GM19455 (cell line): ENCODE data around the gene COPG2.

Experiments
- ATAC-seq: cut with Tn5 transposase; IDR thresholded peaks from one replicate; pipeline ENCODE4 v1.9.1; 2021; ENCODE audit not compliant: unreplicated experiment

COPG2 gene

GRCh38 chr7:130476297-130477150, 192.0 kb downstream of the COPG2 start:
- peak; percentile 90 for ATAC-seq

- no peak for ATAC-seq
Measured at GRCh38 chr7:130475776-130476175, 192.8 kb downstream of the COPG2 start.

- no peak for ATAC-seq
Measured at GRCh38 chr7:130473876-130474275, 194.7 kb downstream of the COPG2 start.

GRCh38 chr7:130473289-130473688, 195.3 kb downstream of the COPG2 start:
- no peak for ATAC-seq

GRCh38 chr7:130471974-130472373, 196.6 kb downstream of the COPG2 start:
- ATAC-seq = no peak

GRCh38 chr7:130468612-130469011, 199.9 kb downstream of the COPG2 start:
- ATAC-seq = no peak

GRCh38 chr7:130463553-130464434, 204.8 kb downstream of the COPG2 start:
- ATAC-seq = no peak

GRCh38 chr7:130461272-130461671, 207.3 kb downstream of the COPG2 start:
- ATAC-seq = no peak

GRCh38 chr7:130458257-130458656, 210.3 kb downstream of the COPG2 start:
- ATAC-seq = no peak
